C4-2B (cell line): ENCODE results near the gene ZNF516.

ENCODE experiments used
- CTCF ChIP-seq: fragments of 450-650 bp; conservative IDR thresholded peaks from 2 replicates; pipeline ENCODE4 v1.5.1; 2017; ENCODE audit warnings: mild to moderate bottlenecking
- ZFX ChIP-seq: fragments of 450-650 bp; IDR thresholded peaks from 2 replicates; pipeline ENCODE4 v1.6.1; 2017

GRCh38 chr18:76343938-76344569 is 151.0 kb downstream of the ZNF516 start:
- TF ChIP-seq ZFX (no peak), CTCF (no peak)
